A673 (cell line): Measurements from ENCODE around the gene PROM1. TPM values are rescaled to one million over a fixed set of nuclear protein-coding genes. Genes with fewer than 3 reads are reported as not detected.

ENCODE experiments used
- BruUV-seq: library from RNA; stranded (reverse); fragments of 400-500 nt; replicated peaks from 2 replicates; lab custom pipeline; 2021; lab: Mats Ljungman, UMichigan
- CTCF ChIA-PET: fragments of 300-600 bp; sonication (Branson Sonifier 250); formaldehyde crosslinking; loops from one replicate; lab custom pipeline; 2022; ENCODE audit warnings: antibody characterized with exemption; lab: Charles Lee
- POLR2A ChIA-PET: fragments of 300-600 bp; sonication (Branson Sonifier 250); formaldehyde crosslinking; loops from one replicate; lab custom pipeline; 2022; ENCODE audit warnings: antibody characterized with exemption; ENCODE audit not compliant: low non-redundant PET; lab: Charles Lee
- DNase-seq: peaks from one replicate; pipeline ENCODE4 v3.0.0-alpha.2; 2015; ENCODE audit warnings: low spot score
- H3K27ac ChIP-seq: fragments of 200-600 bp; sonication (generic); 2 replicates; pipeline ENCODE4 v1.5.1; 2016; ENCODE audit warnings: mixed run types, low read depth, mild to moderate bottlenecking, mixed read lengths, antibody characterized with exemption, low read length; ENCODE audit not compliant: poor library complexity, severe bottlenecking
- H3K27me3 ChIP-seq: fragments of 200-600 bp; sonication (generic); replicated peaks from 2 replicates; pipeline ENCODE4 v1.6.1; 2017; ENCODE audit warnings: mixed run types, low read depth, mild to moderate bottlenecking, mixed read lengths, antibody characterized with exemption, low read length; ENCODE audit not compliant: insufficient read depth, poor library complexity
- H3K36me3 ChIP-seq: fragments of 200-600 bp; sonication (generic); 2 replicates; pipeline ENCODE4 v1.6.1; 2016; ENCODE audit warnings: mixed run types, mild to moderate bottlenecking, mixed read lengths, antibody characterized with exemption, low read length; ENCODE audit not compliant: insufficient read depth, poor library complexity, severe bottlenecking
- H3K4me1 ChIP-seq: fragments of 200-600 bp; sonication (generic); 2 replicates; pipeline ENCODE4 v1.6.1; 2017; ENCODE audit warnings: mixed run types, mild to moderate bottlenecking, mixed read lengths, antibody characterized with exemption, low read length; ENCODE audit not compliant: insufficient read depth, poor library complexity, severe bottlenecking
- H3K4me3 ChIP-seq: fragments of 200-600 bp; sonication (generic); 2 replicates; pipeline ENCODE4 v1.5.1; 2016; ENCODE audit warnings: low read depth, mixed run types, mild to moderate bottlenecking, mixed read lengths, low read length; ENCODE audit not compliant: poor library complexity, severe bottlenecking
- H3K9me3 ChIP-seq: fragments of 200-600 bp; sonication (generic); 2 replicates; pipeline ENCODE4 v1.6.1; 2016; ENCODE audit warnings: mixed run types, low read depth, mild to moderate bottlenecking, mixed read lengths, antibody characterized with exemption, low read length; ENCODE audit not compliant: poor library complexity, severe bottlenecking
- CTCF ChIP-seq: fragments of 300-800, 200-600 bp; sonication (generic); conservative IDR thresholded peaks from 2 replicates; pipeline ENCODE4 v1.5.1; 2017; ENCODE audit warnings: low read depth, mild to moderate bottlenecking, antibody characterized with exemption, low read length, moderate library complexity, mixed read lengths
- EZH2 ChIP-seq: fragments of 200-600 bp; sonication (generic); IDR thresholded peaks from 2 replicates; pipeline ENCODE4 v1.6.1; 2017; ENCODE audit warnings: borderline replicate concordance, low read depth, mild to moderate bottlenecking, mixed read lengths, antibody characterized with exemption, low read length; ENCODE audit not compliant: poor library complexity, severe bottlenecking
- intact Hi-C: fragments of 100-400 bp; cut with micrococcal nuclease; formaldehyde crosslinking; loops from one replicate; pipeline ENCODE4 v1.10.0; 2022; ENCODE audit not compliant: unreplicated experiment
- total RNA-seq: library from RNA; stranded (reverse); gene quantifications from 2 replicates; pipeline ENCODE4 v1.2.3, GENCODE V29; 2021

PROM1 gene
- total RNA-seq, 1 experiment from 2014 or later = 13.9 TPM

- H3K4me1 ChIP-seq = no peaks in the 10 kb centered on the region
- DNase-seq = no peak
- TF ChIP-seq CTCF (no peak), EZH2 (no peak)
- no peaks in the 10 kb centered on the region for H3K9me3 ChIP-seq
- intact Hi-C loops = loop anchor here (5.0 kb wide), 1 partner anchor 114 kb away; no protein-coding TSS in a partner anchor
- no TSS peak for BruUV-seq
- ChIA-PET CTCF (no interaction called here), POLR2A (no interaction called here)
- H3K27ac ChIP-seq = no peak overlapping the region
- H3K36me3 ChIP-seq = no peaks in the 10 kb centered on the region
- no peaks in the 10 kb centered on the region for H3K27me3 ChIP-seq
- H3K4me3 ChIP-seq = no peak overlapping the region
Measured at GRCh38 chr4:15995826-15996225, 88.0 kb downstream of the PROM1 start.

GRCh38 chr4:15992167-15992485, 91.7 kb downstream of the PROM1 start:
- no peak for DNase-seq
- BruUV-seq = no TSS peak

GRCh38 chr4:15990570-15991285, 93.1 kb downstream of the PROM1 start:
- no peaks in the 10 kb centered on the region for H3K36me3 ChIP-seq
- no peak overlapping the region for H3K27ac ChIP-seq
- CTCF ChIA-PET = no interaction called here
- H3K4me1 ChIP-seq = no peaks in the 10 kb centered on the region
- no peaks in the 10 kb centered on the region for H3K9me3 ChIP-seq
- TF ChIP-seq CTCF (no peak), EZH2 (no peak)
- DNase-seq = no peak
- no peaks in the 10 kb centered on the region for H3K27me3 ChIP-seq
- POLR2A ChIA-PET = no interaction called here
- intact Hi-C loops = no loop called here
- BruUV-seq = no TSS peak
- no peak overlapping the region for H3K4me3 ChIP-seq

More at GRCh38 chr4:15992167-15992485, 91.7 kb downstream of the PROM1 start:
- H3K27me3 ChIP-seq = no peaks in the 10 kb centered on the region
- no peak overlapping the region for H3K27ac ChIP-seq
- H3K4me1 ChIP-seq = no peaks in the 10 kb centered on the region
- ChIA-PET POLR2A (no interaction called here), CTCF (no interaction called here)
- TF ChIP-seq CTCF (no peak), EZH2 (no peak)
- H3K36me3 ChIP-seq = no peaks in the 10 kb centered on the region
- H3K9me3 ChIP-seq = no peaks in the 10 kb centered on the region
- no peak overlapping the region for H3K4me3 ChIP-seq
- intact Hi-C loops = no loop called here
